Neutrophil (primary cell): ENCODE measurements around the gene TMC3.

ENCODE experiments used
- H3K27ac ChIP-seq: fragments of 200-600 bp; sonication (generic); 2 replicates; pipeline ENCODE4 v1.5.1; 2016; ENCODE audit warnings: mild to moderate bottlenecking, moderate library complexity
- H3K27me3 ChIP-seq: fragments of 200-600 bp; sonication (generic); 2 replicates; pipeline ENCODE4 v1.6.0; 2016; ENCODE audit warnings: mild to moderate bottlenecking
- H3K36me3 ChIP-seq: fragments of 200-600 bp; sonication (generic); 2 replicates; pipeline ENCODE4 v1.5.1; 2017
- H3K4me1 ChIP-seq, 2 experiments: fragments of 200-600 bp in 1 of 2; sonication (generic) in 1 of 2; 1 replicate in 1 of 2; 2 replicates in 1 of 2; pipeline versions ENCODE4 v1.5.1 to v1.6.1; 2013 to 2016; ENCODE audit warnings: low read depth in 1 of 2, low read length in 1 of 2, mild to moderate bottlenecking in 1 of 2, moderate library complexity in 1 of 2; ENCODE audit not compliant: control insufficient read depth in 1 of 2, insufficient read depth in 1 of 2
- H3K4me3 ChIP-seq, 2 experiments: fragments of 200-600 bp in 1 of 2; sonication (generic) in 1 of 2; 1 replicate in 1 of 2; 2 replicates in 1 of 2; pipeline ENCODE4 v1.5.1; 2013 to 2016; ENCODE audit warnings: low read depth in 1 of 2, low read length in 1 of 2, mild to moderate bottlenecking in 1 of 2, moderate library complexity in 1 of 2
- H3K9me3 ChIP-seq: fragments of 200-600 bp; sonication (generic); 2 replicates; pipeline ENCODE4 v1.5.1; 2016
- CTCF ChIP-seq: fragments of 200-600 bp; sonication (generic); IDR thresholded peaks from 2 replicates; pipeline ENCODE4 v1.5.1; 2016; ENCODE audit warnings: antibody characterized with exemption

TMC3 gene

GRCh38 chr15:81329446-81329845 lies 44.6 kb downstream of the TMC3 start:
- H3K4me3 ChIP-seq = no peak overlapping the region
- H3K9me3 ChIP-seq = no peaks in the 10 kb centered on the region
- peaks cover 15% of the 10 kb centered on the region for H3K36me3 ChIP-seq
- H3K27me3 ChIP-seq = no peaks in the 10 kb centered on the region
- H3K27ac ChIP-seq = no peak overlapping the region
- peaks cover 41 to 47% of the 10 kb centered on the region in 2 experiments for H3K4me1 ChIP-seq
- no peak for TF ChIP-seq CTCF

GRCh38 chr15:81327516-81327915 lies 46.5 kb downstream of the TMC3 start:
- H3K27me3 ChIP-seq = no peaks in the 10 kb centered on the region
- TF ChIP-seq CTCF = no peak
- peaks cover 4% of the 10 kb centered on the region for H3K36me3 ChIP-seq
- peak overlapping the region; percentile 69 for H3K27ac ChIP-seq
- H3K4me1 ChIP-seq = peaks cover 58 to 62% of the 10 kb centered on the region in 2 experiments
- no peak overlapping the region for H3K4me3 ChIP-seq
- H3K9me3 ChIP-seq = no peaks in the 10 kb centered on the region

- H3K36me3 ChIP-seq = no peaks in the 10 kb centered on the region
- peak overlapping the region; percentile 69 for H3K27ac ChIP-seq
- H3K27me3 ChIP-seq = no peaks in the 10 kb centered on the region
- TF ChIP-seq CTCF = no peak
- H3K9me3 ChIP-seq = no peaks in the 10 kb centered on the region
- no peak overlapping the region for H3K4me3 ChIP-seq
- H3K4me1 ChIP-seq = peaks cover 61 to 62% of the 10 kb centered on the region in 2 experiments
These were observed 47.4 kb downstream of the TMC3 start for GRCh38 chr15:81326466-81327212.

GRCh38 chr15:81323944-81324881 lies 49.8 kb downstream of the TMC3 start, which contains the start of gene STARD5:
STARD5 (minus strand) TSS chr15:81324141; CDS start chr15:81324099, 42 bp downstream.
- peak within 1 kb of the TSS; percentile 66 for H3K27ac ChIP-seq
- peaks cover 61 to 62% of the 10 kb centered on the region in 2 experiments for H3K4me1 ChIP-seq
- peak within 1 kb of the TSS; percentile 72 for H3K4me3 ChIP-seq
- H3K36me3 ChIP-seq = peaks cover 16% of the 10 kb centered on the region
- TF ChIP-seq CTCF = peak; percentile 45
- no peaks in the 10 kb centered on the region for H3K27me3 ChIP-seq
- no peaks in the 10 kb centered on the region for H3K9me3 ChIP-seq

GRCh38 chr15:81323559-81323943 lies 50.5 kb downstream of the TMC3 start:
- H3K27me3 ChIP-seq = no peaks in the 10 kb centered on the region
- no peaks in the 10 kb centered on the region for H3K9me3 ChIP-seq
- peak overlapping the region; percentile 66 for H3K27ac ChIP-seq
- TF ChIP-seq CTCF = no peak
- H3K36me3 ChIP-seq = peaks cover 23% of the 10 kb centered on the region
- H3K4me1 ChIP-seq = peaks cover 57 to 61% of the 10 kb centered on the region in 2 experiments
- peak overlapping the region; percentile 72 for H3K4me3 ChIP-seq
